Epithelial cell of proximal tubule (primary cell): ENCODE results near the gene KRT74. TPM values are rescaled to one million over a fixed set of nuclear protein-coding genes. Genes with fewer than 3 reads are reported as not detected.

Experiments
- DNase-seq: peaks from one replicate; pipeline ENCODE4 v3.0.0-alpha.2; 2011; ENCODE audit warnings: low read depth
- H3K4me3 ChIP-seq: 2 replicates; pipeline ENCODE4 v1.5.1; 2011; ENCODE audit warnings: low read depth, mild to moderate bottlenecking, low read length
- total RNA-seq: library from RNA; depleted of rRNA; stranded (reverse); fragments of >200 nt; gene quantifications from 2 replicates; pipeline ENCODE4 v1.2.3, GENCODE V29; 2015
- TF ChIP-seq, protein P1 (sequence below): conservative IDR thresholded peaks from 2 replicates; pipeline ENCODE4 v1.5.1; 2012; ENCODE audit warnings: low read depth, mild to moderate bottlenecking, low read length

The KRT74 gene
- total RNA-seq, 1 donor from 2014 or later = not detected

DNA sequence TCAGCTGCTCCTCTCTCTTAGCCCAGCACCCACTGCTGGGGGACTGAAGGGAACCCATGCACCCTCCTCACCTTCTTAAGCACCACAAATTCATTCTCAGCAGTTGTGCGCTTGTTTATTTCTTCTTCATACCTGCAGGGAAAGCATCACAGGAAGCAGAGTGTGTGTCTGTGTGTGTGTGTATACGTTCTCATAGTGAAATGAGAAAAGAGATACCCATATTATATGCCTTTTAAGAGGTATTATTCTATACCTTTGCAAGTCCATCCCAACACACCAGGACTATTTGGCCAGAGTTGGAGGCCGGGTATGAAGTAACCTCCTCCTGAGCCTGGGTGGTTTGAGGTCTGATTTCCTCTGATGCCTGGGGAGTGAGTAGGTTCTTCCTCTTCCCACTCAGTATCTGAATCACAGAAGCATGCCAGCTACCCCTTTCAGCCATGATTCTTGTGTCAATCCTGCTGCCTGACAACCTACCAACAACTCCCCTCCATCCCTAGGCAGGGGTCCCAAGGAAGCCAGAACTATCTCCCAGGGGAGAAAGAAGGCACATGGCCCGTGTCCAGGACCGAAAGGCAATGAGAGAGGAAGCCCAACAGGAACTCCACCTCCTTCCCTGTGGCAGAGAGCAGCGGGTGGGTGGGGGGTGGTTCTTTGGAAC, 41.7 kb upstream of the KRT74 start:
- TF ChIP-seq, protein P1, sequence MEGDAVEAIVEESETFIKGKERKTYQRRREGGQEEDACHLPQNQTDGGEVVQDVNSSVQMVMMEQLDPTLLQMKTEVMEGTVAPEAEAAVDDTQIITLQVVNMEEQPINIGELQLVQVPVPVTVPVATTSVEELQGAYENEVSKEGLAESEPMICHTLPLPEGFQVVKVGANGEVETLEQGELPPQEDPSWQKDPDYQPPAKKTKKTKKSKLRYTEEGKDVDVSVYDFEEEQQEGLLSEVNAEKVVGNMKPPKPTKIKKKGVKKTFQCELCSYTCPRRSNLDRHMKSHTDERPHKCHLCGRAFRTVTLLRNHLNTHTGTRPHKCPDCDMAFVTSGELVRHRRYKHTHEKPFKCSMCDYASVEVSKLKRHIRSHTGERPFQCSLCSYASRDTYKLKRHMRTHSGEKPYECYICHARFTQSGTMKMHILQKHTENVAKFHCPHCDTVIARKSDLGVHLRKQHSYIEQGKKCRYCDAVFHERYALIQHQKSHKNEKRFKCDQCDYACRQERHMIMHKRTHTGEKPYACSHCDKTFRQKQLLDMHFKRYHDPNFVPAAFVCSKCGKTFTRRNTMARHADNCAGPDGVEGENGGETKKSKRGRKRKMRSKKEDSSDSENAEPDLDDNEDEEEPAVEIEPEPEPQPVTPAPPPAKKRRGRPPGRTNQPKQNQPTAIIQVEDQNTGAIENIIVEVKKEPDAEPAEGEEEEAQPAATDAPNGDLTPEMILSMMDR = no peak
- no peak for DNase-seq
- H3K4me3 ChIP-seq = no peak overlapping the region

DNA sequence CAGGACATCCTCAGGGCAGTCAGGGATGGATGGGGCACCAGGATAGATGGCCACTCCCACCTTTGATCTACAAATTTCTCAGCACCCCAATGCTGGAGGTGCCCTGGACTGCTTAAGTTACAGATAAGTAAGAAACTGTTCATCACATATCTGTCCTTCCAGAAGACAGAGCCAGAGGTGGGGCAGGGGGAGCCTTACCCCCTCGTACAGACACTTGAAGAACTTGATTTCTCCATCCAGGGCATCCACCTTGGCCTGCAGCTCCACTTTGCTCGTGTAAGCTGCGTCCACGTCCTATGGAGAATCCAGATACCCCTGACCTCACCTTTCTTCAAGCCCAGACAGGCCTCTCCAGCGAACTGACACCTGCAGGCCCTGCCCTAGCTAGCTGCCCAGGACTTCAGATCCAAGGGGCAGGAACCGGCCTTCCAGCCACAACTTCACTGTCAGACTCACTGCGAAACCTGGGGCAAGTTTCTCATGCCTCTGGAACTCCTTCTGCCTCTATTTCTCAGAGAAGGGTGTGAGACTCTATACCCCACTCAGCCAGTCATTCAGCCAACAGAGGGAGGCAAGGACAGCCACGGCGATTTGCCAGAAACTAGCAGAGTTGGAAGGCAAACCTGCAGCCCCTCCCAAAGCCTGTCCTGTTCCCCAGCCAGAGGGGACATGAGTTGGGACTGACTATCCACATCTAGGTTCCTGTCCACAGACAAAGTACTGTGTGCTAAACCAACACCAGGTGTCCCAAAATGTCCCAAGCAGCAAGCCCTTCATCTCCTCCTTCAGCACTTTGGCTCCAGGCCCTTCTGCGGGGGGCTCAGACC, 41.0 kb upstream of the KRT74 start:
- H3K4me3 ChIP-seq = no peak overlapping the region
- no peak for DNase-seq
- TF ChIP-seq, protein P1 = no peak

DNA sequence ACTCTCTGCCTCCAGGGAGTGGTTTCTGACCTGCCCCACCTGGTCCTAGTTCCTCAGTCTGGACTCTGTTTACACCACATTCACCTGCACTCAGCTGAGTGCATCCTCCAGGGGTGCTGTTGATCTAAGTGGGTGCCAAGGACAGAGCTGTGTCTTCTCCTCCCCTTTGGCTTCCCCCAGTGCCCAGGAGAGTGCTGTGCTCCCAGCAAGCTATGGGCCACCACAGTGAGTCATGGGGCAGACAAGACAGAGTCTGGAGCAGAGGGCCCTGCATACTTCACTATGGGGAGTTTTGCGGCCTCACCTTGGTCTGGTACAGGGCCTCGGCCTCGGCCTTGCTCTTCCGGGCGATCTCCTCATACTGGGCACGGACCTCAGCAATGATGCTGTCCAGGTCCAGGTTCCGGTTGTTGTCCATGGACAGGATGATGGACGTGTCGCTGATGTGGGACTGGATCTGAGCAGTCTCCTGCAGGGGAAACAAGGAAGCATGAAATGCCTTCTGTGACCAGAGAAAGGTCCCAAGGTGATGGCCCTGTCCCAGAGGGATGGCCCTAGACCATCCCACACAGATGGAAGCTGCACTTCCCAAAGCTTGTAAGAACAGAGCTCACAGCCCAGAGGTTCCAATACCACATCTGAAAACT, 39.9 kb upstream of the KRT74 start:
- H3K4me3 ChIP-seq = no peak overlapping the region
- TF ChIP-seq, protein P1 = no peak
- DNase-seq = no peak

GRCh38 chr12:52612431-52613383, 39.1 kb upstream of the KRT74 start:
- no peak for DNase-seq
- H3K4me3 ChIP-seq = no peak overlapping the region
- TF ChIP-seq, protein P1 = no peak

DNA sequence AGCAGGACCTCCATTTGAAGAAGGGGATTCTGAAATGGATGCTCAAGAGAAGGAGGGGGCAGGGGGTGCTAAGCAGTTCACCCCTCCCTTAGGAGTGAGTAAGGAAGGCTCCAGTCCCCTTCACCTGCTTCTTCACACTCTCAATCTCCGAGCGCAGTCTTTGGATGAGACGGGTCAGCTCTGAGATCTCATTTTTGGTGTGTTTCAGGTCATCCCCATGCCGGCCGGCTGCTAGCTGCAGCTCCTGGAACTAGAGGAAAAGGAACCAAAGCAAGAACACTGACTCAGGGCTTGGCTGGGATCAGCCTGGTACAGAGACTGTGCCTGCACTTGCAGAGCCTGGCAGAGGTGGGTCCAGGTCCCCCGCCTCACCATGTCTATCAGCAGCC, 37.4 kb upstream of the KRT74 start:
- TF ChIP-seq, protein P1 = no peak
- no peak for DNase-seq

GRCh38 chr12:52608826-52609630, 35.4 kb upstream of the KRT74 start:
- TF ChIP-seq, protein P1 = no peak
- no peak for DNase-seq
- H3K4me3 ChIP-seq = no peak overlapping the region

More for the DNA sequence above, 37.4 kb upstream of the KRT74 start:
- no peak overlapping the region for H3K4me3 ChIP-seq
